Measurements from ENCODE around the gene ARFRP1.

ARFRP1 gene

GRCh38 chr20:63707558-63708300 lies at the start of gene ARFRP1, which contains the start of gene ZGPAT:
Gene ARFRP1 (minus strand): TSS chr20:63707976. CDS start chr20:63707091, 885 bp downstream.
Gene ZGPAT (plus strand): TSS chr20:63708039. CDS start chr20:63708581, 542 bp downstream.
- DNase-seq (ENCODE audit: low read depth in 3 of 3), result peak; percentile 71 to 83 (median 73)

DNA sequence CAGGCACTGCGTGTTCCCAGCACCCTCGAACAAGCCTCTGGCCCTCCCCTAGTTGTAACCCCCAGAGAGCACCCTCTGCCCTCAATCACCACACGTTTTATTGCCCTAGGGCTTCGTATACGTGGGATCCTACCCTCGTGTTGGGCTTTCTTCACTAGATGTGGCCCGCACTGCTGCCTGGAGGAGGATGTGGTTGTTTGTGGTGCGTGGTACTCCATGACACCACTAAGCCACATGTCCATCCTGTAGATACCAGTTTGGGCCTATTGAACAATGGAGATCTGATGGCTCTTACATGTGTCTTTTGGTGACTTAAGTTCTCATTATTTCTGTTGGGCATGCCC lies 48.8 kb upstream of the ARFRP1 start:
- DNase-seq (ENCODE audit: low read depth in 3 of 3), result no peak

DNA sequence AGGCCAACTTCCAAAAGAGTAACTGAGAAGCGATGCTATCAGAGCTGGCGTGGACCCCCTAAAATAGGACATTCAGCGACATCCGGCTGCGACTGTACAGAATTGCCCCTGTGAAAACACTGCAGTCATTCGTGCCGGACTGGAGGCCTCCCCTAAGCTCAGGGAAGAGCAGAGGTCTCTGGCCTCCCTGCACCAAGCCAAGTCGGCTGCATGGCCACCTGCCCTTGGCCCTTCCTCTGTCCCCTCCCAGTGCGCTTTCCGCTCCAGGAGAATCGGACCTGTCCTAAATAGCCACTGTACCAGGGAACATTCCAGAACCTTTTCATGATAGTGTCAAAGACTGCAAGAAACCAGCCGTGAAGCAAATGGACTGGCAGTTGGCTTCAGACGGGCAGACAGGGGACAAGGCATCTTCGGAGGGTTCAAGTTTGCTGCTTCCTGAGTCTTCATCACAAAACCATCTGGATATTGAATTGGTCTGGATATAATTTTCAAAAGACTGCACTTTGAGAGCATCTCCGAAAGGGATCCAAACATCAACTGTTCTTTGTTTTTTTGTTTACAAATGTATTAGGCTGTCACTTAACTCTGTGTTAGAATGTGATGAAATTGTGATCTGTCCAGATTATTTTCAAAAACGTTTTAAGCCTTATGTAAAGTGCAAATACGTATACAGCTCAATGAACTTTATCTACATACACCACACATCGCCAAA lies 48.3 kb upstream of the ARFRP1 start:
- no peak for DNase-seq (ENCODE audit: low read depth in 3 of 3)

- DNase-seq (ENCODE audit: low read depth in 3 of 3), result no peak
Observed at GRCh38 chr20:63754008-63754407, 46.2 kb upstream of the ARFRP1 start.

DNA sequence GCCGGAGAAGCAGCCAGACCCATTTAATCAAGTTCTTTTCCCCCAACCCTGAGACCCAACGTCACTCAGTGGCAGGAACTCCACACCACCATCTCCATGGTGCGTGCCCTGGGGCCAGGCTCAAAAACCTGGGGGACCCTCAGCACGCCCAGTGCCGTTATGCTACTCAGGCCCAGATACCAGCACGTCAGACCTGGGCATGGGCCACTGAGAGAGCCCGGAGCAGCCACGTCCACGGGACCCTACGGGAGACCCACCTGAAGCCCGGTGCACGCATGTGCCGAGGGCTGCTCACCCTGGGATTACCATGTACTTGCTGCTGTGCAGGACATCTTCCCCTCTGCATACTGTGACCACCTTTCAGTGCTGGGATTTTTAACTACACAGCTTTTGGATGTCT lies 45.6 kb upstream of the ARFRP1 start:
- no peak for DNase-seq (ENCODE audit: low read depth in 3 of 3)

DNA sequence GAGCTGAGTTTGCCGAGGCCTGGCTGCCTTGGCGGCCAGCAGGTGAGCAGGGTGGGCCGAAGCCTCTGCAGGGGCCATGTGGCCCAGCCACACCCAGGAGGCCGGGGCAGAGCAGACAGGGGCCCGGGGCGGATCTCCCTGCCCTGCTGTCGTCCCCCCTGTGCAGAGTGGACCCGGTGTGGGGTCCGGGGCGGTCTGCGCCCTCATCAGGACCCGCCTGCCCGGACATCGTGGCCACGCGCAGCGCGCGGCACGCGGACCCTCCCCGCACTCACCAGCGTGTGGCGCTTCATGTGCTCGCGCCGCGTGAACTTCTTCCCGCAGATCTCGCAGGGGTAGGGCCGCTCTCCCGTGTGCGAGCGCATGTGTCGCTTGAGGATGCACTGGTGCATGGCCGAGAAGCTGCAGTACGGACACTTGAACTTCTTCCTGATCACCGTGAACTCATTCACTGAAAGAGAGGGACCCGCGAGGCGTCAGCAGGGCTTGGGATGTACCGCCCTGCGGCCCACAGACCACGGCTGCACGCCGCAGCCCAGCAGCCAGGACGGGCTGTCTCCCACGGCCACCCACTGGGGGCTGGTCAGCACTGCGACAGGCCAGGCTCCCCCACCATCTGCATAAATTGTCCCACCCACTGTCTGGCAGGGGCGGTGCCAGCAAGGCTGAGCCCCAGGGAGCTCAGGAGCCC lies 44.8 kb upstream of the ARFRP1 start:
- DNase-seq (ENCODE audit: low read depth in 3 of 3), result no peak

DNA sequence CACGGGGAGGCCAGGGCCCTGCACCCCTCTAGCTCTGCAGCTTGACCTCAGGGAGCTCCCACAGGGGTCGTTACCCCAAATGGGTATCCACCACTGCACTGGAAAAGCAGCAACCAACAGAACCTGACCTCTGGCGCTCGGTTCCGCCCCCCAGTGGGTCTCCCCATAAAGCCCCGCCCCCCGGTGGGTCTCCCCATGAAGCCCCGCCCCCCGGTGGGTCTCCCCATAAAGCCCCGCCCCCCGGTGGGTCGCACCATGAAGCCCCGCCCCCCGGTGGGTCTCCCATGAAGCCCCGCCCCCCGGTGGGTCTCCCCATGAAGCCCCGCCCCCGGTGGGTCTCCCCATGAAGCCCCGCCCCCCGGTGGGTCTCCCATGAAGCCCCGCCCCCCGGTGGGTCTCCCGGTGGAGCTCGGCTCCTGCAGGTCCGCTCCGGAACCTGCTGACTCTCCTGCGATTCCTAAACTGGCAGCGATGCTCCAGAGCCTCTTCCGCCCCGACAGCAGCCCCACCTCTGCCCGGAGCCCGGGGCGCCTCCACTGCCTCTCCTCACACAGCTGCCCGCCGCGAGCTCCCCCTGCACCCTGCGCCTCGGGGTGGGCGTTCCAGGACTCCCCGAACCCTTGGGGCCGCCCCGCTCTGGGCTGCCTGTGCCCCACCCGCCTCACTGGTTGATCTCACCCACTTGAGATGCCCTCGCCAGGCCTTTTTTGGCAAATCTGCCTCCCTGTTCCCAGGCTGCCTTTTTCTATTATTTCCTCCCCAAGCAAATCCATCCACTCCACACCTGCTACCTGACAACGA lies 43.9 kb upstream of the ARFRP1 start:
- DNase-seq (ENCODE audit: low read depth in 3 of 3), result no peak

- peak in 1 of 3 donors; percentile 56 for DNase-seq (ENCODE audit: low read depth in 3 of 3)
Observed at GRCh38 chr20:63750807-63751470, 43.2 kb upstream of the ARFRP1 start.

GRCh38 chr20:63749597-63750508 lies 42.1 kb upstream of the ARFRP1 start:
- DNase-seq (ENCODE audit: low read depth in 3 of 3), result no peak

GRCh38 chr20:63748934-63749270 lies 41.1 kb upstream of the ARFRP1 start:
- DNase-seq (ENCODE audit: low read depth in 3 of 3), result no peak

- DNase-seq (ENCODE audit: low read depth in 3 of 3), result no peak
Observed at GRCh38 chr20:63748070-63748933, 40.5 kb upstream of the ARFRP1 start.

GRCh38 chr20:63747622-63748069 lies 39.9 kb upstream of the ARFRP1 start:
- DNase-seq (ENCODE audit: low read depth in 3 of 3), result no peak

DNA sequence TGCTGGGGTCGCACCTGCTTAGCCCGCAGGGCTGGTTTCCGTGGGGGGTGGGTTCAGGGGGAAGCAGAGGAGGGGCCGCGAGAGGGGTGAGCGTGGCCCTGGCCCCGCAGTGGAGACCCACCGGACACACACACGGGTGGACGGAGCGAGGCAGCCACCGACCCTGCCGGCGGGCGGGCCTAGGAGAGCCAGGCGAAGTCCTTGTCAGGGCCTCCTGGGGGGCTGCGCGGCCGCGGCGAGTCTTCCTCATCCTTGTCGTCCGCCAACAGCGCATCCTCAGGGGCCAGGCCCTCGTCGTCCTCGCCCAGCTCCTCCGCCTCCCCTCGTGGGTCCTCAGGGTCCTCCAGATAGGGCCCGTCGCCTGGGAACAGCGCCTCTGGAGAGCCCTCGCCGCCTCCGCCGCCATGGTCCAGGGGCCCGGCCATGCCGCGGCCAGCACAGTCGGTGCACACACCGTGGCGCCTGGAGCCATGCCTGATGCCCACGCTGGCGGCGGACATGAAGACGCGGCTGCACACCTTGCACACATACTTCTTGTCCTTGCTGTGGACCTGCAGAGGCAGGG lies 39.1 kb upstream of the ARFRP1 start:
- no peak for DNase-seq (ENCODE audit: low read depth in 3 of 3)

DNA sequence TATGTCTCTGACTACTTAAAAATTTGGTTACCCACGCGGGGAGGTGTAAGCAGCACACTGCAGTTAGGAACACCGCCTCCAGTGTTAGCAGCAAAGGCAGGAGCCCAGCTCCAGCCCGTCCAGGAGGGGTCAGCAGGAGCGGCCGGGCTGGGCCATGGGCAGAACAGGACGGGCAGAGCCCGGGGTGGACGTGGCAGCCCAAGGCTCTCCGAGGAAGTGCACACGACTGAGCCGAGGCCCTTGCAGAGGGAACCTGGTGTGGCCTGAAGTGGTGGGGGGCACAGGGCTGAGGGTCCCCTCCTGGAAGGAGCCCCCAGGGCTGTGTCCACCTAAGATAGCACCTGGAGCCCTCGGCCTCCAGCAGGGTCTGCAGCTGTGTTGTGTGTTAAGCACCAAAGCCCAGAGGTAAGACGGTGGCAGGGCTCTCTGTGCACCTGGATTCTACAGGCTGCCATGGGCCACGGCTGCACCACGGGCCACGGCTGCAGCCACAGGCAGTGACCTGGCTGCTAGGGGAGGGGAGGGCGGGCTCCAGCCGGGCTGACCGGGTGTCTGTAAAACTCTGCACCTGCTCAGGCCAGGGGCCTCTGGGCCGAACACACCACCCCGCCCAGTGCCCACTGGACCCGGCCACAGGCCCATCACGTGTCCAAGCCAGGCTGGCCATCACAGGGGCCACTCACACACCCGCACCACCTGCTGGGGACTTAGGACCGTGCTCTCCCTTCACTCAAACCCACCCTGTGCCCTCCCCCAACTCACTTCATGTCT lies 38.4 kb upstream of the ARFRP1 start:
- no peak for DNase-seq (ENCODE audit: low read depth in 3 of 3)

GRCh38 chr20:63745424-63745805 lies 37.6 kb upstream of the ARFRP1 start:
- DNase-seq (ENCODE audit: low read depth in 3 of 3), result no peak

GRCh38 chr20:63744574-63745423 lies 37.0 kb upstream of the ARFRP1 start:
- DNase-seq (ENCODE audit: low read depth in 3 of 3), result no peak

GRCh38 chr20:63744158-63744557 lies 36.4 kb upstream of the ARFRP1 start:
- DNase-seq (ENCODE audit: low read depth in 3 of 3), result no peak
